Iris pigment epithelial cell (primary cell): ENCODE measurements around the gene TIPIN.
A peak's percentile ranks its signal among the peaks of the same experiment; 100 is the strongest.
"Not testable (repeated sequence)": the region's sequence is repeated elsewhere in the genome, so short reads cannot be mapped to it uniquely, and the experiment has no call there.

ENCODE experiments used
- DNase-seq: peaks from one replicate; pipeline ENCODE4 v3.0.0-alpha.2; 2011; ENCODE audit warnings: low read depth

Gene TIPIN, protein sequence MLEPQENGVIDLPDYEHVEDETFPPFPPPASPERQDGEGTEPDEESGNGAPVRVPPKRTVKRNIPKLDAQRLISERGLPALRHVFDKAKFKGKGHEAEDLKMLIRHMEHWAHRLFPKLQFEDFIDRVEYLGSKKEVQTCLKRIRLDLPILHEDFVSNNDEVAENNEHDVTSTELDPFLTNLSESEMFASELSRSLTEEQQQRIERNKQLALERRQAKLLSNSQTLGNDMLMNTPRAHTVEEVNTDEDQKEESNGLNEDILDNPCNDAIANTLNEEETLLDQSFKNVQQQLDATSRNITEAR

DNA sequence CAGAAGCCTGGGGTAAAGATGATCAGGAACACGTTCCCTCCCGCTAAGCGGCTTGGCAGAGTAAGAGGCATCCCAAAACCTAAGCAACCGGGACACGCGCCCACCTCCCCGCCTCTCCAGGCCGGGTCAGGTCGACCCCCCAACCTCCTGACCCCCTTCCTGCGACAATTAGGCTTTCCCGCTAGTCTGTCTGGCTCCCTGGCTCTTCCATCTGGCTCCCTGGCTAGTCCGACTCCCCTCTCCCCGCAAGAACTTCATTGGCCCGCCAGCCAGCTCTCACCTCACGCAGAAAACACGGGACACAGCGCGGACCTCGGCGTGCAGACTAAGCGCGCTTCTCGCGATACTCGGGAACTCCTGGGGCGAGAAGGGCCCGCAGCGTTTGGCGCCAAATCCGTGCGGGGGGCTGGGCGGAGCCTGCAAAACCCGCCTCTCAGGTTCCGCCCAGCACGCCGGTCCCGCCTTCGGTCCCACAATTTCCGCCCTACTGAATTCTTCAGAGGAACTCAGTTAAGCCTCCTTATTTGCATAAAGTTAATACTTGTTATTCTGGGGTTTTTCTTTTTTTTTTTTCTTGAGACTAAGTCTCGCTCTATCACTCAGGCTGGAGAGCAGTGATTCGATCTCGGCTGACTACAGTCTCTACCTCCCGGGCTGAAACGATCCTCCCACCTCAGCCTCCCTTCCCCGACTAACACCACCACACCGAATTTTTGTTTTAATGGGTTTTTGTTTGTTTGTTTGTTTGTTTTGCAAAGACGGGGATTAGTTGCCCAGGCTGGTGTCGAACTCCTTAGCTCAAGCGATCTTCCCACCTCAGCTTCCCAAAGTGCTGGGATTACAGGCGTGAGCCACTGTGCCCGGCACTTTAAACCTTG is at the start of gene TIPIN:
TSS of gene TIPIN (minus strand) at position 327 of the 878 bp plus-strand sequence. CDS start 3,738 bp downstream, outside the sequence.
- peak; percentile 97 for DNase-seq

DNA sequence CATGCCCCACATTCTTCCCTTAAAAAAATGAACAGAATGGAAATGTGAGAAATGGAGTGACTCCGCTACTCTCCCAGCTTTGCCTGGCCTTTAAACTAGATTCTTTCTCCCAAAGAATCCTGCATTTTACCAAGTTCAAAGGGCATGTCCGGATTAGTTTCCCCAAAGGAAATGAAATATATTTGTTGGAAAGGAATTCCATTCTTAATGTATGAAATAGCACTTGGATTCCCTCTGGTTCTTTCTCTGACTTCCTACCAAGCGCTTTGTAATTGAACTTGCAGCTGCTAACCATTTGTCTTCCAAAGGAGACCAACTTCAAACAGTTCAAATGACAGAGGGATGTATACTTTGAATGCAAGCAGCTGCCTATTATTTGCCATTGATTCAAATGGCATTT is 49.1 kb upstream of the TIPIN start:
- no peak for DNase-seq

DNA sequence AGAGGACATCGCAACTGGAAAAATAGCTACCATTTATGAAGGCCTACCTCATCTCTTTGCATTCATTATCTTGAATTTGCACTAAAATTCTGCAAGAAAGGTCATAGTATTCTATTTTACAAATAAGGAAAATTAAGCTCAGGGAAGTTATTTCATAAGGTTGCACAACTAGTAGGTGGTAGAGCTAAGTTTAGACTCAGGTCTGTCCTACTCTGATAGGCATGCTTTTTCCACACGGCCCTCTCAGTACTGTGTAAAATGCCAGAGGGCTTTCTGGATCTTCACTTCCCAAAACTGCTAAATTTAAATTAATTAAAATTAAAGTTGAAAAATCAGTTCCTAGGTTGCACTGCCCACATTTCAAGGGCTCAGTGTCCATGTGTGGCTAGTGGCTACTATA is 48.5 kb upstream of the TIPIN start:
- no peak for DNase-seq

DNA sequence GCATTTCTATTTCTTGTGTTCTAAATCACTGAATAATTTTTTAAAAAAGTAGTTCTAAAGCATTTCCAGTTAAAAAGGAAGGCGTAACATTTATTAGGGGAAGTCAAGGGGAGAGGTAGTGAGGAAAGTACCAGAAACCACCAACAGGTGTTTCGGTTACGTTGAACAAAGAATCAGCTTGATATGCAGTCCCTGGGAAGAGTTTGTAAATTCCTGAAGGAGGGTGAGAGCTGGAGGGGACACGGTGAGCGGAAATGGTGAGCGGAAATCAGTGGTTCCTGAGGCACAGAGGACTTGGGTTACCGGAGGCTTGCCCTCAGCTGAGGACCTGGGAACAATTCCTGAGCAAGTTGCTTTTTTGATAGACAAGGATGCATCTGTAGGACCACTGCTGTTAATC is 48.0 kb upstream of the TIPIN start:
- DNase-seq = no peak

DNA sequence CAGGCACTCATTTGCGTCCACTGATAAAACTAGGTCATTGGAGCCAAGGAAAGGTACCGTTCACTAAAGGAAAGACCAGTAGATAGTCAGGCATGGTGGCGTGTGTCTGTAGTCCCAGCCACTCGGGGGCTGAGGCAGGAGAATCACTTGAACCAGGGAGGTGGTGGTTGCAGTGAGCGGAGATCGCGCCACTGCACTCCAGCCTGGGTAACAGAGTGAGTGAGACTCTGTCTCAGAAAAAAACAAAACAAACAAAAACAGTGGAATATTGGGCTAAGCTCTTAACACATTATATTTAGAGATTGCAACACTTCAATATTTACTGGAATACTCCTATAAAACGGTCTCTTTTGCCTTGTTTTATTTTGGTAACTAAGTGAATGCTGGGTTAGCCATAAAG is 47.6 kb upstream of the TIPIN start:
- DNase-seq = no peak

DNA sequence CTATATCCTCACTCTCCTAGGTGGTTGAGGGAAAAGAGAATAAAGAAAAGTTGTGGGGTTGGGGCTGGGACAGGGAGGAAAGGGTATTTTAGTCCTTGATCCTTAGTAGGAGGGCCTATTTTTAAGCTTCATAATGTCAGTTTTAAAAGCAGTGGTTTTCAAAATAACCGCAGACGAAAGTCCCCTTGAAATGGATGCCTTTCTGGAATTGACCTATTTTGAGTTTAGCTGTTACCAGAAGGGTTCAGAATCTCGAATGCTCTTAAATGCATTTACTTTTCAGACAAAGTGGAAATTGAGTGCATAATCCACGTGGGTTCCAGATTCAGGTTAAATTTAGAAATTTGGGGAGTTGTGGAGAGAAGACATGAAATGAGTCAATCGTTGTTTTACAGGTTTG is 46.8 kb upstream of the TIPIN start:
- no peak for DNase-seq

DNA sequence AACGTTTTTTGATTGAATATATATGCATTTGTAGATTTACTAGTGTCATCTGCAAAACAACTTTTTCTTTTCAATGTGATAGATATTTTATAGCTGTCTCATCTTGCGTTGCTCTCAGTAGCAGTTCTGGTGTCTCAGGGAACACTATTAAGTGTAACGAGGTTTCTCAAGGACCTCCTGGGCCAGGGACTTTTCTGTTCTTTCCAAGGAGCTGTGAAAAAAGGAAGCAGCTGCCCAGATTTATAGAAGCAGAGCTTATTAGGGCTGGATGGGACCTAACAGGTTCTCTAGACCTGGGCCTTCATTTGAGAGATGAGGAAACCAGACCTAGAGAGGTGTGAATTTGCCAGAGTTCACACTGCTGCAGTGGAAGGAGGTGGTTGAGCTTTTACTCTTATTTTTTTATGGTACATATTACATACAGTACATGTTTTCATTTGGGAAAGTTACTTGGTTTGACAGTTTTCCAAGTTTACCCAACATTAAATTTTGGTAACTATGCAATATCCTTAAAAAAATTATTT is 46.3 kb upstream of the TIPIN start:
- DNase-seq = no peak

DNA sequence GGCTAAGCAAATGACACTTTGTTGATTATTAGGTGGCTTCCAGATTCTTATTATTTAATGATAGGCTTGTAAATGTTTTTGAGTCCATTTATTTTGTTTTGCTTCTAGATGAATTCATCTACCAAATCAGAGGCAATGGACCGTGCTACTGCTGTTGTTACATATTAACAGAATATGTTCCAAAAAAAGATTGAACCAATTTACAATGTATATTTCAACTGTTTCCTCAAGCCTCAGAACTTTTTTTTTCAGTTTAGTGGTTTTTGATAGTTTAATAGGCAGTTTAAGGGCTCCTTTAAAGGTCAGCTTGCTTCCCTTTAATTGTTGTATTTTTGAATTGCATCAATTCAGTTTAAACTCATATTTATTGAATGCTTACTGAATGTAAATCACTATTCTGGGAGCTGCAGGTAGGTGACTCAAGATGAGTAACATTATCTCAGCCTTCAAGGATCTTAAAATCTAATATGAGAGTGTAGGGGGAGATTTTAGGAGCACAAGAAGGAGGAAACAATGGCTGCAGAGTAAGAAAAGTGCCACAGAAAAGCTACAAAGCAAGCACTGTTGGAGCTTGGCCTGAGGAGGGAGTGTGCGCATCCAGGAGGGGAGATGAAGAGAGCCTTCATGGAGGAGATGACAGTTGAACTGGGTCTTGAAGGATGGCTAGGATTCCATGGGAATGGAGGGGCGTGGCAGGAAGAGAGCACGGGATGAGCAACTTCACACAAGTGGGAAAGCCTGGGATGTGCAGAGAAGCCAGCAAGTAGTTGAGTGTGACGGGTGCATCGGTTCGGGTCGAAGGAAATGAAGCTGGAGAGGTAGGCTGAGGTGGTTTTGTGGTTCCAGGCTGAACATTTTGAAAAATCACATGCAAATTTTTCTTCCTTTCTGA is 44.9 kb upstream of the TIPIN start:
- no peak for DNase-seq

DNA sequence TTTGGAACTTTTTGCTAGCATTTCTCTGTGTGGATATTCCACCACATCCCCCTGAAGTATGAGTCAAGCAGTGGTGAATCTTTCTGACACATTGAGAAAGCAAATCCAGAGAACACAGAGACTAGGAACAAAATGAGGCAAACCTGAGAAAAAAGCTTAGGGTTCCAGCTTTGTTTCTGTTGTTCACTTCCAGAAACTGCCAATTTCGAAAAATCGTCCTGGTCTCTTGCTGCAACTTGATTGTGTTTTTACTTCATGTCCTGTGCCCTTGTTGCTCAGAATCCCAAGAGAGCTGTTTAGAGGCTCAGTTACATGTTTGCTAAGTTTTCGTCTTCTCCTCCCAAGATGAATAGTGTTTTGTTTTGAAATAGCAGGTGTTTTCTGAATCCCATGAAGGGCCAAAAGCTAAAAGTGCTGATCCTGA is 43.9 kb upstream of the TIPIN start:
- DNase-seq = peak; percentile 60

DNA sequence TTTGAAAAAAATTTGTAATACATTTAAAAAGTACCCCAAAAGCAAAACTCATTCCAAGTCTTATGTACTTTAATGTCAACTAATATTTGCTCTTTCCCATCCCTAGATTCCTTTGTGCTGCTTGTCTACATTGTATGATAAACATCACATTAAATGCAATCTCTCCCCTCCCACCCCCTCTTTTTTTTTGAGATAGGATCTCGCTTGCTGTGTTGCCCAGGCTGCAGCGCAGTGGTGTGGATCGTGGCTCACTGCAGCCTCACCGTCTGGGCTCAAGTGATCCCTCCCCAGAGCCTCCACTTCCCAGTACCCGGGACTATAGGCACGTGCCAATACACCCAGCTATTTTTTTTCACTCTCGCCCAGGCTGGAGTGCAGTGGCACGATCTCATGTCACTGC is 42.8 kb upstream of the TIPIN start:
- no peak for DNase-seq

DNA sequence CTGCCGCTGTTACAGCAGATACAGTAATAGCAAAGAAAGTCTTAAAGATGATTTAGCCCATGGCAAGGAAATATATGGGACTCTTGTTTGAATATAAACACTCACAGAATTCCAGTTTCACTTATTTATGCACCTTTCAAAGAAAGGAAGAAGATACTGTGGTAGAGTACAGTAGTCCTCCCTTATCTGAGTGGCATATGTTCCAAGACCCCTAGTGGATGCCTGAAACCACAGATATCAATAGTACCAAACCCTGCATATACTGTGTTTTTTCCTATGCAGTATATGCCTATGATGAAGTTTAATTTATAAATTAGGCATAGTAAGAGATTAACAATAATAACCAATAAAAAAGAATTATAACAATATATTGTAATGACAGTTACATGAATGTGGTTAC is 38.4 kb upstream of the TIPIN start:
- DNase-seq = no peak

DNA sequence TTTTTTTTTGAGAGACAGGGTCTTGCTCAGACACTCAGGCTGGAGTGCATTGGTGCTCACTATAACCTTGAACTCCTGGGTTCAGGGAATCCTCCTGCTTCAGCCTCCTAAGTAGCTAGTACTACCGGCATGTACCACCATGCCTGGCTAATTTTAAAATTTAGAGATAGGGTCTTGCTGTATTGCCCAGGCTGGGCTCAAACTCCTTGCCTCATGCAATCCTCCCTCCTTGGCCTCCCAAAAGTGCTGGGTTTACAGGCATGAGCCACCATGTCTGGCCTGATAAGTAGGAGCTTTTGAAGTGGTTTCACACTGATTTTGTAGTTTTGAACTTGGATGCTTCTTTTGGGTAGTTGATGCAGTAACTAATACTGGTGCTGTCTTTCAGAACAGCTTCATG is 38.0 kb upstream of the TIPIN start:
- no peak for DNase-seq

DNA sequence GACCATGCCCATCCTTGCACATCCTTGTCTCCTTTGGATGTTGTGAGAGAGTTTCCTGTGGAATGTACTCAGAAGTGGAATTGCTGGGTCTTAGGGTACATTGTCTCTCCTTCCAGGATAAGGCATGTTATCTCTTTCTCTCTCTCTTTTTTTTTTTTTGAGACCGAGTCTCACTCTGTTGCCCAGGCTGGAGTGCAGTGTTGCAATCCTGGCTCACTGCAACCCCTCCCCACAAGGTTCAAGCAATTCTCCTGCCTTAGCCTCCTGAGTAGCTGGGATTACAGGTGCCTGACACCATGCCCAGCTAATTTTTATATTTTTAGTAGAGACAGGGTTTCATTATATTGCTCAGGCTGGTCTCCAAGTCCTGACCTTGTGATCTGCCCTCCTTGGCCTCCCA is 36.6 kb upstream of the TIPIN start:
- DNase-seq = not testable (repeated sequence)

DNA sequence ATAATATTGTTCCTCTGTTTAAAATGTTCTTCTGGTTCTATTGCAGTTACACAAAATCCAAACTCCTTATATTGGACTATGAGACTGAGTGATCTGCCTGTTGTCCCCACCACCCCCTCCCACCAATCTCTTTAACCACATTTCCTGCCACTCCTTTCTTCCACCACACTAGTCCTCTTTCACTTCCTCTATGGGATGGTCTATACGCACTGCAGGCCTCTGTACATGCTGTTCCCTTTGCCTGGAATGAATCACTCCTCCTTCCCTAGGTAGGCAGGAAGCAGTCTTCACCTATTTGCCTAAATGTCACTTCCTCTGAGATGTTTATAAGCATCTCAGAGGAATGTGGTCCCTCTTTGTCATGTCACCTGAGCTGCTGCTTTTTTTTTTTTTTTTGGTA is 34.2 kb upstream of the TIPIN start:
- DNase-seq = peak; percentile 29

DNA sequence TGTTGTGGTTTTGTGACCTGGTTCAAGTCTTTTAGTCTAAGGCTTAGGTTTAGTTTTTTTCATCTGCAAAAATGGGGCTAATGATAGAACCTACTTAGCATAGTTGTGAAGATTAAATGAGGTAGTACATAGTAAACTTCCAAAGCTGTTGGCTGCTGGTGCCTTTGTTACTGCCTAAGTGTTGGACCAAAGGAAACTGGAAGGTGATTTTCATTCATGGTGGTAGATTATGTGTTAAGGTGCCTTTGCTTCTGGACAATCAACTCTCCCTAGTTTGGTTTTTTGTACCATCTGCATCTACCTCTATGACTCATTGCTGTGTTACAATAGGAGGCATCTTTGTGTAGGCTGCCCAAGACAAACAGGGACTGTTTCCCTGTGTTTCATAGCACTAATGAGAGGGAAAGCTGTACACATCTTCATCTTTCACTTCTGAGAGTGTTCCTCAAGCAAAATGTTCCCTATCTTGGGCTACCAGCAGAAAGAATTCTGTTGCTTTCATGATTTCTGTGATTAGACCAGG is 33.4 kb upstream of the TIPIN start:
- peak; percentile 30 for DNase-seq

DNA sequence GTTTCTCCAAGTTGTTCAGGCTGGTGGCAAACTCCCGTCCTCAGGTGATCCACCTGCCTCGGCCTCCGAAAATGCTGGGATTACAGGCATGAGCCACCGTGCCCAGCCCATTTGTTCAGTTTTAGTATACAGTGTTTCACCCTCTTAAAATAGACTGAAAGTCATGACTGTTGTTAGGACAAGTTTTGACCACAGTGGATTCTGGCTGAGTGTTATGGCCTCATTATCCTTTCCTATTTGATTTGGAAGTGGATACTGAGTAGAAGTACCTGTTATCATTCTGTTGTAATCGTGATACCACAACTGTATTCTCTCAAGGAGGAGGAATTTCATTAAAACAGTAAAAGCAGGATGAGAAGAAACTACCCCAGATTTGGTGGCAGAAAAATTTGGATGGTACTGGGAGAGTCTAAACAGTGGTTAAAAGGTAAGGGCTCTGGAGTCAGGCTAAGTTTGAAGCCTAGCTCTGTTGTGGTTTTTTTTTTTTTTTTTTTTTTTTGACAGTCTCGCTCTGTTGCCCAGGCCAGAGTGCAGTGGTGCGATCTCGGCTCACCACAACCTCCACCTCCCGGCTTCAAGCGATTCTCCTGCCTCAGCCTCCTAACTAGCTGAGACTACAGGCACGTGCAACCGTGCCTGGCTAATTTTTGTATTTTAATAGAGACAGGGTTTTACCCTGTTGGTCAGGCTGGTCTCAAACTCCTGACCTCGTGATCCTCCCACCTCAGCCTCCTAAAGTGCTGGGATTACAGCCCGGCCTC is 32.8 kb upstream of the TIPIN start:
- DNase-seq = no peak

DNA sequence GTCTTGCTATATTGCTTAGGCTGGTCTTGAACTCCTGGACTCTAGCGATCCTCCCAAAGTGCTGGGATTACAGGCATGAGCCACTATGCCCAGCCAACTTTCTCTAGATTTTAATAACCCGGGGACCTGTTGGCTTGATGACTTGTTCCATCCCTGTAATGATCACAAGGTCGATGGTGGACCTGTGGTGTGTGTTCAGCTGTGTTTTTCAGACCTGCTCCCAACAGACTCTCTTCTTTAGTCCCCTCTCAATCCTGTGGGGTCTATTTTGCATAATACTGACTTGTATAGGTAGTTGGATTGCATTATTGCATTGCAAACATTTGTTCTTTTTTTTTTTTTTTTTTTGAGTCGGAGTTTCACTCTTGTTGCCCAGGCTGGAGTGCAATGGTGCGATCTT is 32.1 kb upstream of the TIPIN start:
- DNase-seq = no peak

DNA sequence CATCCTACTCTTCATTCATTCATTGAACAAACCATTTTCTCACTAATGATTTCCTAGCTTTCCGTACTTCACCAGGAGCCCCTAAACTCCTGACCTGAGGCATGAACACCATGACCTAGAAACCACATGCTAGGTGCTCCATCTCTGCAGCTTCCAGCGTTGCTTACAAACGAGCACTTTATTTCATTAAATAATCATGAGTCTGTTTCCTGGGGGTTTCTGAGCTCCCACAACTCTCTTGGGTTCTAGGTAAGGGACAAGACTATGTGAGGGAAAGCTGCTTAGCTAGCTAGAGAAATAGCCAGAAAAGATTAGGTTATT is 31.5 kb upstream of the TIPIN start:
- DNase-seq = no peak

DNA sequence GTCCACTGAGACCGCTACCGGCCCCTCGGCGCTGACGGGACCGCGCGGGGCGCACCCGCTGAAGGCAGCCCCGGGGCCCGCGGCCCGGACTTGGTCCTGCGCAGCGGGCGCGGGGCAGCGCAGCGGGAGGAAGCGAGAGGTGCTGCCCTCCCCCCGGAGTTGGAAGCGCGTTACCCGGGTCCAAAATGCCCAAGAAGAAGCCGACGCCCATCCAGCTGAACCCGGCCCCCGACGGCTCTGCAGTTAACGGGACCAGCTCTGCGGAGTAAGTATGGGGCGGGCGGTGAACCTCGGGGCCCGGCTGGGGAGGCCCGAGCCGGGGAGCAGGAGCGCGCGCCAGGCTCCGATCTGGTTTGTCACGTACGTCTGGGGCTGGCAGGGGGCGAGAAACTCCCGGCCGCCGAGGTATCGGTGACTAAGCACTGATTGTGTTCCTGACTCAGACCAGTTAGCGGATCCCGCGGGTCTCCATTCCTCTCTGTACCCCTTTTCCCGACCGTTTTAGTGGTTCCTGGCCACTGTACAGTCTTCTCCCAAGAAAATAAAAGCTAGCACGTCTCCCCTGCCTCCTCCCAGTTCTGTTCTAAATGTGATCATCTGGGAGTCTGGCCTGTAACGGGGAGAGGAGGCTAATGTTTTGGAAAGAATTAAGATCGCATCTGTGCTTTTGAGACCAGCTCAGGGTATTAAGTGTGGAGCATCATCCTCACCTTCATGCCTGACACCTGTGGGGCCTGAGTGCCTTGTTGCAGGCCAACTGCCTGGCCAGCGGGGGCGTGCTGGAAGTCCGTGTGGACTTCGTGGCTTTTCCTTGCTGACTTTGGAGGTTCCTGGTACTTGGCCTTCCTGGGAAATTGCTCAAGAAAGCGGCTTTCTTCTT is 30.9 kb upstream of the TIPIN start:
- DNase-seq = peak; percentile 85
